Measurements from ENCODE around the gene RAP1GAP2. TPM values are rescaled to one million over a fixed set of nuclear protein-coding genes. Genes with fewer than 3 reads are reported as not detected.

The RAP1GAP2 gene
- total and polyA plus RNA-seq, 8 donors: 11.8 to 92.4 (median 31.0) TPM

GRCh38 chr17:2822358-2822757 is 26.1 kb downstream of the RAP1GAP2 start:
- H3K36me3 ChIP-seq: no peaks in the 10 kb centered on the region
- no peaks in the 10 kb centered on the region for H3K9me3 ChIP-seq
- H3K27me3 ChIP-seq: peaks cover 0 to 19% (median 0%) of the 10 kb centered on the region in 3 donors
- 78 to 85% (median 80%) methylated on average over 7 of the region's 7 CpGs for WGBS, 5 donors
- intact Hi-C loops (cut with DNase I; ENCODE audit: low total_unique reads): no loop called here
- no peak overlapping the region for H3K27ac ChIP-seq
- DNase-seq: no peak
- no peak overlapping the region for H3K4me3 ChIP-seq
- TF ChIP-seq POLR2AphosphoS5 (IDR thresholded peaks at IDR 0.05): no peak
- no peak for TF ChIP-seq POLR2A (IDR thresholded peaks at IDR 0.05)
- no peak for TF ChIP-seq EP300 (IDR thresholded peaks at IDR 0.05)
- TF ChIP-seq CTCF (IDR thresholded peaks at IDR 0.05): no peak
- H3K4me1 ChIP-seq: no peaks in the 10 kb centered on the region

GRCh38 chr17:2825253-2825970 is 29.2 kb downstream of the RAP1GAP2 start:
- TF ChIP-seq POLR2A (IDR thresholded peaks at IDR 0.05): no peak
- TF ChIP-seq POLR2AphosphoS5 (IDR thresholded peaks at IDR 0.05): no peak
- no peak for TF ChIP-seq CTCF (IDR thresholded peaks at IDR 0.05)
- TF ChIP-seq EP300 (IDR thresholded peaks at IDR 0.05): no peak
- no peak for DNase-seq
- Histone ChIP-seq H3K9me3 (no peaks in the 10 kb centered on the region), H3K36me3 (no peaks in the 10 kb centered on the region), H3K4me3 (no peak overlapping the region), H3K27me3 (peaks cover 0 to 18% (median 0%) of the 10 kb centered on the region in 3 donors), H3K27ac (no peak overlapping the region), H3K4me1 (peaks cover 0 to 5% (median 4%) of the 10 kb centered on the region in 4 donors)
- intact Hi-C loops (cut with DNase I; ENCODE audit: low total_unique reads): no loop called here
- WGBS, 5 donors: 58 to 76% (median 68%) methylated on average over 15 of the region's 15 CpGs

GRCh38 chr17:2828397-2829038 is 32.3 kb downstream of the RAP1GAP2 start:
- peak; percentile 81 to 88 for DNase-seq

GRCh38 chr17:2830678-2831077 is 34.4 kb downstream of the RAP1GAP2 start:
- no peaks in the 10 kb centered on the region for H3K9me3 ChIP-seq
- H3K27ac ChIP-seq: no peak overlapping the region
- no peak for TF ChIP-seq CTCF (IDR thresholded peaks at IDR 0.05)
- TF ChIP-seq EP300 (IDR thresholded peaks at IDR 0.05): no peak
- no peak for TF ChIP-seq POLR2A (IDR thresholded peaks at IDR 0.05)
- no peak for TF ChIP-seq POLR2AphosphoS5 (IDR thresholded peaks at IDR 0.05)
- H3K4me3 ChIP-seq: no peak overlapping the region
- intact Hi-C loops (cut with DNase I; ENCODE audit: low total_unique reads): no loop called here
- H3K4me1 ChIP-seq: peaks cover 0 to 17% (median 5%) of the 10 kb centered on the region in 4 donors
- no peak for DNase-seq
- 43 to 50% (median 46%) methylated on average over 2 of the region's 2 CpGs for WGBS, 5 donors
- H3K27me3 ChIP-seq: peaks cover 0 to 4% (median 0%) of the 10 kb centered on the region in 3 donors
- H3K36me3 ChIP-seq: no peaks in the 10 kb centered on the region

More at GRCh38 chr17:2828397-2829038, 32.3 kb downstream of the RAP1GAP2 start:
- peaks cover 0 to 6% (median 0%) of the 10 kb centered on the region in 3 donors for H3K27me3 ChIP-seq
- intact Hi-C loops (cut with DNase I; ENCODE audit: low total_unique reads): no loop called here
- no peak overlapping the region for H3K27ac ChIP-seq
- WGBS, 5 donors: 5 to 19% (median 19%) methylated on average over 12 to 14 of the region's 14 CpGs
- H3K36me3 ChIP-seq: no peaks in the 10 kb centered on the region
- H3K4me3 ChIP-seq: no peak overlapping the region
- no peaks in the 10 kb centered on the region for H3K9me3 ChIP-seq
- no peak for TF ChIP-seq POLR2AphosphoS5 (IDR thresholded peaks at IDR 0.05)
- TF ChIP-seq CTCF (IDR thresholded peaks at IDR 0.05): peak in 5 of 7 experiments; percentile 83 to 95 (median 91)
- H3K4me1 ChIP-seq: peaks cover 0 to 17% (median 5%) of the 10 kb centered on the region in 4 donors
